GM19238 (cell line): Measurements from ENCODE around the gene FOXC2.
A peak's percentile ranks its signal among the peaks of the same experiment; 100 is the strongest.

Experiments
- DNase-seq: peaks from one replicate; pipeline ENCODE4 v3.0.0; 2011; ENCODE audit warnings: low spot score; ENCODE audit not compliant: insufficient read length

Gene FOXC2

GRCh38 chr16:86566601-86566965, at the start of gene FOXC2:
TSS of gene FOXC2 (plus strand) at chr16:86566829. CDS start at chr16:86567336, 507 bp downstream.
- peak; percentile 60 for DNase-seq

DNA sequence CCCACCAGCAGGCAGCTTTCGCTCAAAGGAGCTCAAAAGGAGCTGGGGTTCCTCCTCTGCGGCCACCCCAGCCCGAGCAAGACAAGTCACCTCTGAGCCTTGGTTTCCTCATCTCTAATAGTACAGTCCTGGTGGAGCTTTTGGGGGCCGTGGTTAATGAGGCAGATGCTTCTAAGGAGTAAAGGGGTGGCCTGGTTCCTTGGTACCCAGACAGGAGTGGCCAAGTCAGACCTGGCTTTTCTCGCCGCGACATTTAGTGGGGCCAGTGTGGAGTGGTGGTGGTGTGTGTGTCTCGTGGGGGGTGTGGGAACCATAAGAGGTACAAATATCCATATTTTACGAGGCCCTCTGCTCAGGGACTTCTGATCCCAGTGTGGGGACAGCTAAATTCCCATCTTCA, 49.6 kb upstream of the FOXC2 start:
- DNase-seq, result no peak

- peak; percentile 48 for DNase-seq
Measured at GRCh38 chr16:86517652-86518258, 48.9 kb upstream of the FOXC2 start.

DNA sequence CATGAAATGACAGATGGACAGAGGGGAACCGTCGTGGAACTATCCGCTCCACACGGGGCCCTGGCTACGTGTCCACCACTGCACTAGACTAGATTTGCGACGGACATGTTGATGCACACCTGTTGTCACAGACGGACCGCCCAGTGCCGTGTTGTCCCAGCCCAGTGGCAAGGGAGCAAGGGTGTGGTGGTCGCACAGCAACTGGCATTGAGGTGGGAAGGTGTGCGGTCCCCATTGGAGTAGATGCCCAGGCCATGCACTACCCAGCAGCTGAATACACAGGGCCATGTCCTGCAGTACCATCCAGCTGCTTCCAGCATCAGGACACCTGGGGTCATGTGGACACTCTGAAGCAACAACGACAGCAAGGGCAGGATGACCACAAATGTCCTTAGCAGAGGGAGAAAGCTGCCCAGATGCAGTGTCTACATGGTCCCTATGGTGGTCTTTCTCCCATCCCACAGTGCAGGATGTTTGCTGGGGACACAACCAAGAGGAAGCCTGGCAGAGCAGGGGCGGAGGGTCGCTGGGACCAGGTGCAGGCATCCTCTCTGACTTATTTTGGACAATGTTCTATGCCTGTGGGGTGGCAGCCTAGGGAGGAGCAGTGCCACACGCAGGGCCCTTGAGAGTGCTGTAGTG, 47.5 kb upstream of the FOXC2 start:
- DNase-seq, result no peak

DNA sequence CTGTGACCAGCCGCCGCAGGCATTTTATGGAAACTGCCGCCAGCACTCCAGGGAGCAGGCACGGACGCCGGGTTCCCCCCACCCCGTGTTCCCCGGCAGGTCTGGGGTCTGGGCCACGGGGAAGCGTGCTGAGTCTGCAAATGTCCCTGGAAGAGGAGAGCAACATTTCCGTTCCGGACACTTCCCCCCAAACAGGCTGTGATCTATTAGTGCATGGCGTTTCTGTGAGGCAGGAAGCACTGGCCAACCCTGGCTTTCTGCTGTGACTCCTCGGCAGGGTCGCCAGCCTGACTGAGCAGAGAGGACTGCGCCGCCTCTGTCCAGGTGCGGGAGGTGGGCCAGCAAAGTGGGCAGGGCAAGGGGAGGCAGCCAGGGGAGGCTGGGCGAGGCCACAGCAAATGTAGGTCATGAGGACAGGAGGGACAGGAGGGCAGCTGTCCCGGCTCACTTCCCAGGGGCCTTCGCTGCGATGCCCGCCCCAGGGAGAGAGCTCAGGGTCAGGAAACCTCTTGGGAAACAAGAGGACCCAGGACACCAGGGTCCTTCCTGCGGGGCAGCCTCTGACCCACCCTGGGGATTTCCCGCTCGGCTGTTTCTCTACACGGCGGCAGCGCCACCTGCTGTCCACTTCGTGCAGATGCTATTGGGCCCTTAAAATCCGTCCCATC, 46.8 kb upstream of the FOXC2 start:
- DNase-seq, result peak; percentile 64

GRCh38 chr16:86520317-86521210, 46.1 kb upstream of the FOXC2 start:
- DNase-seq, result no peak

GRCh38 chr16:86521236-86522197, 45.1 kb upstream of the FOXC2 start:
- no peak for DNase-seq

- no peak for DNase-seq
Measured at GRCh38 chr16:86522634-86523033, 44.0 kb upstream of the FOXC2 start.

DNA sequence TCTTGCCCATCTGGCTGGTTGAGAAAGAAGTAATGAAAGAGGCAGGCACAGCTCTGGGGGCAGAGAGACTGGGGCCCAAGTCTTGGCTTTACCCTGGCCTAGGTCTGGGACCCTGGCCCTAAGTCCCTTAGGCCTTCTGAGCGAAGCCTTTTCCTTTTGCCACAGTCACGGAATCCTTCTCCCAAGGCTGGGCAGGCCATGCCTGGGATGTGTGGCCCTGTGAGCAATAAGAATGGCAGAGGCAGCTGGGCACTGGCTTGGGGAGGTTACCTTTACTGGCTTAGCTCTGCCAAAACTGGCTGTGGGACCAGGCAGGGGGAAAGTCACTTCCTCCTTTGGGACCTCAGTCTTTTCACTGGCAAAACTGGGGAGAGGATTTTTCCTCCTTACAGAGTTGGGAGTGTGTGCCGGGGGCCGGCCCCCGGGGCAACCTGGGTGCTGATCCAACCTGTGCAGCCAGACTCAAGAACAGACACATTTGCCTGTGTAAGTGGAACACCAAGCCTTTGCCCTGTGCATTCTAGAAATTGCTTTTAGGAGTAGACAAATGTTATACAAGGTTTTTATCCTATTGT, 43.4 kb upstream of the FOXC2 start:
- no peak for DNase-seq

DNA sequence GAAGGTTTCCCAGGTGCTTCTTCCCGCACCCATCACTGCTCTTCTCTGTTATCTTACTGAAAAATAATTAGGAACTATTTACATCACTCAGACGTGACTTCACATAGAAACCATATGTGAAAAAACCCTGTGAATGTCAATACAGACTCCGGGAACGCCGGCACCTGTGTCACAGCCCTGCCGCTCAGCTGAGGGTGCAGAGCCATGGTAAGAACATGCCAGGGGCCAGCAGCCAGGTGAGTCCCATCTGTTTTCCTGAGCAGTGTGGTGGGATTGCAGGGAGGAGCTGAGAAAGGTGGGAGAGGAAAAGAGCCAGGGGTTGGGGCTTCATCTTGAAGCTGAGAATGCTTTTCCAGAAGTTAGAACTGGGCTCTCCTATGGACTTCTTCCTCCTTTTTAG, 42.6 kb upstream of the FOXC2 start:
- DNase-seq, result no peak

- DNase-seq, result no peak
Measured at GRCh38 chr16:86525696-86526095, 40.9 kb upstream of the FOXC2 start.

GRCh38 chr16:86527366-86527765, 39.3 kb upstream of the FOXC2 start:
- no peak for DNase-seq

GRCh38 chr16:86528061-86528929, 38.3 kb upstream of the FOXC2 start:
- no peak for DNase-seq

DNA sequence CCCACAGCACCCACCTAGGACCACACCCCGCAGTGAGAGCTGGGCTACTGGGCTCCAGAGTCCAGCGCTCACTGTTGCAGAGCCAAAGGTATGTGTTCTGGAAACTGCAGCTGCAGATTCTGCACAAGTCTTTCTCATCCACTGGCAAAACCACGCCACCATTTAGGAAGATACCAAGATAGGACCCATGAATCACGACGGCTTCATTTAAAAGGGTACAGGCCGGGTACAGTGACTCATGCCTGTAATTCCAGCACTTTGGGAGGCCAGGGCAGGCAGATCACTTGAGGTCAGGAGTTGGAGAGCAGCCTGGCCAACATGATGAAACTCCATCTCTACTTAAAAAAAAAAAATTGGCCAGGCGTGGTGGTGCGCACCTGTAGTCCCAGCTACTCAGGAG, 37.5 kb upstream of the FOXC2 start:
- DNase-seq, result no peak

GRCh38 chr16:86530251-86531190, 36.1 kb upstream of the FOXC2 start:
- no peak for DNase-seq

GRCh38 chr16:86531191-86531545, 35.5 kb upstream of the FOXC2 start:
- no peak for DNase-seq

DNA sequence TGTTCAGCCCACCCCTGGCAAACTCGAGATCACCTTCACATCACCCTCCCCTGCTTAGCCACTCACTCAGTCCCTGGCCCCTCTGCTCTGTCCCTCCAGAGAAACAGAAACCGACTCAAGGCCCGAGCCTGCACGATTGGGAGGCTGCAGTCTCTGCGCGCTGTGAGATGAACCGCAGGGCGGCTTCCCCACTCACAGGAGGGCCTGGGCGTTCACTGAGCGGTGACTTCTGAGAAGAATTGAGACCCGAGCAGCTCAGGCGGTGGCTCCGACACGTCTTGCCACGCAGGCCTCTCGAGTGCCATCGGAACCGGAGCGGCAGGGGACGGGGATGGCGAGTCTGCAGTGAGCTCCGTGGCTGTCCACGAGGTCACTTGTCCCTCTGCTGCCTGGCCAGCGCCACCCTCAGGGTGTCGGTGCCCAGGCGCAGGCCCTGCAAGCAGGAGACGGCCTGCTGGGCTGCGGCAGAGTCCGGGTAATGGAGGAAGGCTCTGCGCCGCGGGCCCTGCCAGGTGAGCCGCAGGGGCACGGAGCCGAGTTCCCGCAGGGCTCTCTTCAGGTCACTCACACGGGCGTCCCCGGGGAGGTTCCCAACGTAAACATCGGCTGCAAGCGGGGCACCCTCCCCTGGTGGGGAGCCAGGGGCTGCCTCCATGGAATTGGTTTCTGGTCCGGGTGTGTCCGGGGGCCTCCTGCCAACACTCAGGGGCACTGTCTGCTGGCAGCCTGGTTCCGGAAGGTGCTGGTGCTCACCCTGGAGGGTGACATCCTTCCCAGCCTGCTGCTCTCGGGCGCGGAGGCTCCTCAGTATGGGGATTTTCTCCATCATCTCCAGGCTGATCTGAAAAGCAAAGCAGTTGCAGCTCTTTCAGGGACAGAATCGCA, 34.7 kb upstream of the FOXC2 start:
- DNase-seq, result no peak

DNA sequence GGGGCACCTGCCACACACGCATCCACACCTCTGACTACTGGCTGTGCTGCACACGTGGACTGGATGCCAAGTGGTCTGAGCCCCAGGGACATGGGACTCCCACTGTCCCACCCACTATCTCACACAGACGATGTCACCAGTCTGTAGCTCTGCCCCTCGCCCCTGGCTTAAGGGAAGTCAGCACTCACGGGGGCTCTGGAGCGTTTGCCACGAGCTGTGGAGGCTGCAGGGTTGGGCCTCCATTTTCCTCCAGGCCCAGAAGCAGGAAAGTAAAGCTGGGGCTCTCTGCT, 34.2 kb upstream of the FOXC2 start:
- no peak for DNase-seq
